HG03432 (cell line): ENCODE data around the gene ZCCHC7.
"Not testable (repeated sequence)": the region's sequence is repeated elsewhere in the genome, so short reads cannot be mapped to it uniquely, and the experiment has no call there.

Source experiments
- ATAC-seq: cut with Tn5 transposase; IDR thresholded peaks from one replicate; pipeline ENCODE4 v1.9.1; 2021; ENCODE audit warnings: mild to moderate bottlenecking, moderate library complexity; ENCODE audit not compliant: unreplicated experiment

Gene ZCCHC7

DNA sequence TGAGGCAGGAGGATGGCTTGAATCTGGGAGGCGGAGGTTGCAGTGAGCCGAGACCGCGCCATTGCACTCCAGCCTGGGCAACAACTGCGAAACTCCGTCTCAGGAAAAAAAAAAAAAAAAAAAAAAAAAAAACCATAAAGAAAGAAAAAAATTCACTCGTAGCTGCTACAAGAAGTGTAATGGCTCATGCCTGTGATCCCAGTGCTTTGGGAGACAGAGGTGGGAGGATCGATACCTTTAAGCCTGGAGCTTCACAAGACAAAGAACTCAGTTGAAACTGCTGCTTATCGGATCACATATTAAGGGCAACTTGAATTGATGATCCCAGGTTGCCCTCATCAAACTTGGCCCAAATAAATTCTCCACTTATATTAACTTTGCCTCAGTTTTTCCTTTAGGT, 1.0 kb upstream of the ZCCHC7 start:
- no peak for ATAC-seq

DNA sequence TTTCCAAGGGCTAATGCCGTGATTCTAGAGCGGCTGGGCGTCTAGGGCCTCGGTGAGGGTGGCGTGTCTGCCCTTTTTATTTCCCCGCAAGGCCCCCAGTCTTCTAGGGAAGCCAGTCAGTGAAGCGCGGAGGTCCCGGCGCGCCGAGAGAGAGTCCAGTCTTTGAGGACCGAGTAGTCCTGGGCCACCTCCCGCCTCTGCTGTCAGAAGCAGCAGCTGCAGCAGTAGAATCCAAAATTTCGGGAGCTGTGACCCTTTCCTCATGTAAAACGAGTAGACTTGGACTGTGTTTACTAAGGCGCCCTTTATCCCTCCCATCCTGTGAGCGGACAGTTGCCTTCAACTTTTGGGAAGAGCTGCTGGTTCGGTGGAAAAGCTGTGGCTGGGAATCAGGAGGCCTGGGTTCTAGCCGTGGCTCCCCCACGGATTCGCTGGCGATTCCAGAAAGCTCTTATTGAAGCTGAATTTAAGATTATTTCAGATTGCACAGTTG, 515 bp downstream of the ZCCHC7 start:
- ATAC-seq: peak; percentile 25

DNA sequence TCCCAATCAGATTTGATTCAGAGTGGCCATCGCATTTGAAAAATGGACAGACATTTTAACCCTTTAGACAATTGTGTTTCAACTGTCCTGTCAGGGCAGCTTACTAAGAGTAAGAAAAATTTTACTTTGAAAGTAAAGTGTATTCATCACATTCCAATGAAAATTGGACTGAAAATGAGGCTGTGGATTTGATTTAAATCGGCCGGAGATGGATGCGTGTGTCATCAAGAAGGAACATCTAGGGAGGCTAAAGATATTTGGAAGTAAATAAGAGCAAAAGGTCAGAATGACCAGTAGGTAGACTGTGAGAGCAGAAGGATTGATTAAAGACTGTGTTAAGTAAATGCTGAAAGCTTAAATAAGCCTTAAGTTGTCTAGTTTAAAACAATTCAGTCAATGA, 1.5 kb downstream of the ZCCHC7 start:
- no peak for ATAC-seq

DNA sequence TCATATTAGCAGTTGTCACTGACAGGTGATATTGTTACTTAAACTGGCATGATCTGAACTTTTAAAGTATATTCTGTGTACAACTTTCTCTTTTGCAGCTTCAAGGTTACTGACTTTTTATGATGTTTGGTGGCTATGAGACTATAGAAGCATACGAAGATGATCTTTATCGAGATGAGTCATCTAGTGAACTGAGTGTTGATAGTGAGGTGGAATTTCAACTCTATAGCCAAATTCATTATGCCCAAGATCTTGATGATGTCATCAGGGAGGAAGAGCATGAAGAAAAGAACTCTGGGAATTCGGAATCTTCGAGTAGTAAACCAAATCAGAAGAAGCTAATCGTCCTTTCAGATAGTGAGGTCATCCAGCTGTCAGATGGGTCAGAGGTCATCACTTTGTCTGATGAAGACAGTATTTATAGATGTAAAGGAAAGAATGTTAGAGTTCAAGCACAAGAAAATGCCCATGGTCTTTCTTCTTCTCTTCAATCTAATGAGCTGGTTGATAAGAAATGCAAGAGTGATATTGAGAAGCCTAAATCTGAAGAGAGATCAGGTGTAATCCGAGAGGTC, 5.9 kb downstream of the ZCCHC7 start:
- no peak for ATAC-seq

DNA sequence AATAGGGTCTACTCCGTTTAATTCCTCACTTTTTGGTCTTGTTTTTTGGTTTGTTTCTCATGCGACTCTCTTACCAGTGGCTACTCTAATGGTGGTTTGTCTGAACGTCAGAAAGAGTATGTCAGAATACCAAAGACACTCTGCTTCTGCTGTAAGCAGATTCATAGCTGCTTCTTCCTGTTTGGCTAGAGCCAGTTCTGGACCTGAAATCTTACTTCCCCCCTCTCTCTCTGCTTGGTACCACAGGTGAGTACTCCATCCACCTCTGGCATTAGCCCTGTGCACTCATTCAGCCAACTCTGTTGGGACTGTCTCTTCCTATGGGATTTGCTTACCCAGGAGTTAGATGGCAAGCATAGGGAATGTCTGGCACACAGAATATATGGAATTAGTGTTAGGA, 6.6 kb downstream of the ZCCHC7 start:
- no peak for ATAC-seq

DNA sequence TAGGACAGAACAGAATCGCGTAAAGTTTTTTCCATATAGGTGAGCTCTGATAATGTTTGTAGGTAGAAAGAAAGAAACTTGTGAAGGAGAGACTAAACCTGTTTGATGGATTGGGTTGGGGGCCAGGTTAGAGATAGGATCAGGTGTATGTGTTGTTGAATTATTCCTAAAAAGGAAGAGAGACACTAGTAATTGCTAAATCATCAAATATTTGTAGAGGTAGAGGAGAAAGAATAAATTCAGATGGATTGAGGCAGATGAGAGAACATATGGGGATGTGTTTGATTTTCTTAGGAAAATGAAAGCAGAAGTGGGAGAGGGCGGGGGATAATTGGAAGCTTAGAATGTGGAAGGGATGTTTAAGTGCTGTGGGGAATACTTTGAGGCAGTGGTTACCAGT, 7.7 kb downstream of the ZCCHC7 start:
- ATAC-seq: no peak

DNA sequence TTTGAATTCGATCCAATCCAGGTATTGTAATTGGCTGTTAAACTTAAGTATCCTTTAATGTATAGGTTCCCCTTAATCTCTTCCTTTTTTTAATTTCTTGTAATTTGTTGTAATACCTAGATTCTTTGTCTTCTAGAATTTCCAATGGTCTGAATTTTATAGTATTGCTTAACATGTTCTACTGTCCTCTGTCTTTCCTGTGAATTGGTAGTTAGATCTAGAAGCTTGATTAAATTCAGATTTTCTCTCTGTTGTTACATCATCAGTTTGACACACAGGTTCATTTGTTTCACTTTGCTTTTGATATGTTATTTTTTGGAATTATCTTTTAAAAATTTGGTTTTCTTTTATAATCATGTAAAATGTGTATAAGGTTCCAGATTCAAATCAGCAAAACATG, 13.8 kb downstream of the ZCCHC7 start:
- no peak for ATAC-seq

DNA sequence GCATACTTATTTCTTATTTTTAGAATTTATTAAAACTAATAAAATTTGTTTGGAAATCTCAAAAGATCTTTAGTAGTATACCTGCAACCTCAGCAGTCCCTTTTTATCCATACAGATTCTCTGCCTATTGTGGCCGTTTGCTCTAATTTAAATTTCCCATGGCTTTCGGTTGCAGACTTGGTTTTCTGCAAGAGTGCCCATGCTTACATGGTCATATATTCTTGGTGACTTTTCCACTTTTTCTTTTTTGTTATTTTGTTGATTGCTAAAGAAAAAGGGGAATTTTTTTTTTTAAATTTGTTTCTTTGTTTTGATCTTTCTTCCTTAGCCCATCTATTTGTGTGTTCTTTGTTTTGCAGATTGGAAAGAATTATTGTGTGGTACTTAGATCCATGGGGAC, 20.6 kb downstream of the ZCCHC7 start:
- ATAC-seq: no peak

DNA sequence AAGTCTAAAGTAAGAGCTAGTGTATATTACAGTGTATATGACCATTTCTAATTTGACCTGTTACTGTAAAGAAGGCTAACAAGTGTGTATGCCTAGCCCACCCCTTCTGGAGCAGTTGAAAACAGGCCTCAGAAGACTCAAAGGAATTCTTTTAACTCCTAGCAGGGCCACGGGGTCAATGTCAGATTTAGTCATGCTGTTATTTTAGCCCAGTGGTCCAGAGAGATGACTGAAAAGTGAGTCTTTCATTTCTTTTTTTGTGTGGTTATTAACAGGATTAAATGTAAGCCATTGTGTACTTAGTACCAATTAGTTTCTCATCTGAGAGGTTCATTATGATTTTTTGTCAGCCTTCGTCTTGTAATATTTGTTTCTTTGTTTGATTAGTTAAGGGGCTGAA, 24.4 kb downstream of the ZCCHC7 start:
- ATAC-seq: peak; percentile 68

DNA sequence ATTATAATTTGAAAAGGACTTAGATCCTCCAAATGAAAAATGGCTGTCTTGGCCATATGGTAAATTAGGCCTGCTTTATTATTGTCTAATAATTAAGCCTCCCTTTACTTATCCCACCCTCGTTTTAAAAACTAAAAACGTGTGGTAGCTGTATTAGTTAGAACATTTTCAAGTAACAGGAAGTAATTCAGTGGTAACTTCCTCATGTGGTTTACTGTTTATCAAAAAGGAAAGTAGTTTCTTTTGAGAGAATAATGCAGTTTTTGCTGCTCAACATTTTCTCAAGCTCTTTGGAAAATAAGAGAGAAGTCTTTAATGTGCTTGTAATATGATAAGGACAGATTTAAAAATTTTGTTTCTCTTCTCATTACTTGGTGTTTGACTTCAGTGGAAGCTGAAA, 26.0 kb downstream of the ZCCHC7 start:
- no peak for ATAC-seq

DNA sequence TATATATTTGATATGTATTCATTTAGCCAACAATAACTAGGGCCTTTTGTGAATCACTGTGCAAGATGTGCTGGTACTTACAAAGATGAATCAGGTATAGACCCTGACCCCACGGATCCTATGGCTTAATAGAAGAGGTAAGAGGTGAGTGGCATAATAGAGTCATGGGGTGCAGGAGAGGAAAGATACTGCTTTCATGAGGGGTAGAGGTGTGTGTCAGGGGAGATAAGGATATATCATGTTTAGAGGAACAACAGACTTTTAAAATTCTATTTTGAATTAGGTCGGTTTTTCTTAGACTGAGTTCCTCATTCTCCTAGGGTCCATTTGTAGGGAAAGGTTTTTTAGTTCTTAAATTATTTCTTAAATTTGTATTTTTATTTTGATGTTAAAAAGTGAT, 27.8 kb downstream of the ZCCHC7 start:
- no peak for ATAC-seq

DNA sequence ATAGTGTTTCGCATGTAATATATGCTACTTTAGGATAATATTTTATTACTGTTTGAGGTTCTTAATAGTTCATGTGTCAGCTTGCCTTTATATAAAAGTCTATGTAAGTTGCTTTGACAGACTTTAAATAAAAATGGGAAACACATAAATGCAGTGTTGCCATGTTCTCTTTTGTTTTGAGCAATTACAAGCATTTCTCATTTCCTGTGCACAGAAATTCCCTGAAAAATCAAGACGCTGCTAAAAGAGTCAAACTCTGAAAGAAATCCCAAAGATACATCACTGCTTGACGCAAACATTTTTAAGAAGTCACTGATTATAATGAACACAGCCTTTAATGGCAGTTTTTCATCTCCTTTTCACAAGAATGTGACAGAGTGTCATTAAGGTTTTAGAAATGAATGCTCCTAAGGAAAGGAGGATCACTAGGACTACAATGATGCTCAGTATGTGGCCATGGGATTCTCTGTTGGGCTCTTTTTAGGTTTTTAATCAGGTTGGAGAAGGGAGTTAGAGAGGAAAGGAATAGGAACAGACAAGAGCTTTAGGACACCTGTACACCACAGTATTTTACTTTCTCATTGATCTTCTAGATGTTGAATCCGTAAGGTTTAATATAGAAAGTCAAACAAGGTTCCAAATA, 29.4 kb downstream of the ZCCHC7 start:
- ATAC-seq: no peak

DNA sequence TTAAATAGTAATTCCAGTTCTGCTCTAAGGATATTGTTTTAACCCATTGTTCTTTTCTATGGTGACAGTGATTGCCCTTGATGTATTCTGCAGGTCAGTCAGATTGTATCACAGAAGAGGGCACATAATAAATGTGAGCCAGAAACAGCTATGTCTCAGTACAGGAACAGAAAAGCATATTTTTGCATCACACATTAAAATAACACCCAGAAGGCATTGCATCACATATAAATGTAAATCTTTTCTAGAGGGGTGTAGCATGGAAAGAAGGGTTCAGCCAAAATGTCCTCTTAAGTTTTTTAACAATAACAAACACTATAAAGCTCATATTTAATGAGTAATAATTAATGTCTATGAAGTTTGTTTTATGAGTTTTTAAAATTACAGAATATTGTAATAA, 30.0 kb downstream of the ZCCHC7 start:
- ATAC-seq: no peak

DNA sequence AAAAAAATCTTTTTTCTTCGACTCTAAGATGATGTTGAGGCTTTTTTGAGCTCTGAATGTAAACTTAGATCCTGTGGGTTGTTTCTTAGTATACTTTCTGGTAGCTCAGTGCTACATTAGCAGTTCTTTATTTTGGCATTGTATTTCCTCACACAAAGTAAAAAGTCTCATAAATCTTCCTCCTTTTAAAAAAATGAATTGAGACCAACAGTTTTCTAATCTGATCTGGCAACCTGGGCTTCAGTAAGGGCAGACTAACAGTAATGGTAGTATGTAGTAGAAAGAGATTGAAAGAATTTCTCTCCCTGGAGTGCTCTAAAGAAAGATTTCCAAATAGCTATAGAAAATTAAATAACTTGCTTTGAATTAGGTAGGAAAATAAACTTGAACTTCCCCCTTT, 31.4 kb downstream of the ZCCHC7 start:
- ATAC-seq: no peak

DNA sequence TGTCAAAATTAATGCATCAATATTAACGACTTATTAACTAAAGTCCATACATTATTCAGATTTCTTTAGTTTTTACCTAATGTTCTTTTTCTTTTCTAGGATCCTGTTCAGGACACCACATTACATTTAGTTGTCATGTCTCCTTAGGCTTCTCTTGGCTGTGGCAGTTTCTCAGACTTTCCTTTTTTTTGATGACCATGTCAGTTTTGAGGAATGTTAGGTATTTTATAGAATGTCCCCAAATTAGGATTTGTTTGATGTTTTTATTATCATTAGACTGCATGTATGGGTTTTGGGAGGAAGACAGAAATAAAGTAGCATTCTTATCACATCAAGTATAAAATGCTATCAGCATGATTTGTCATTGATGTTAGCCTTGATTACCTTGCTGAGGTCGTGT, 32.0 kb downstream of the ZCCHC7 start:
- no peak for ATAC-seq

DNA sequence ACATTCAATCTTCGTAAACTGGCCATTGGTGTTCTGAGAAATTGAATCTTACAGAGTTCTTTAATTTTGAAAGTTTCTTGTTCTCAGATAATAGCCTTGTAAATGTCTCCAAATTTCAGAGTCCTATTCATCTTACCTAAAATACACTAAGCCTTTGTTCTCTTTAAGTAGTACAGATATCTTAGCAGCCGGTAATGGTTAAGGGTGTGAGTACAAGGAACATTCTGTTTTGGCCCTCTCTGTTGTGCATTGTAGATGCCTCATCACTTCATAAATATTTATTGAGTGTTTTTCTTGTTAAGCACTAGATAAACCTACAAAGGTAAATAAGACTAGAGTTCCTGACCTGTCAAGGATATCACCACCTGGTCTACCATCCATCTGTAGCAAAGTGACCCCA, 35.2 kb downstream of the ZCCHC7 start:
- ATAC-seq: no peak

DNA sequence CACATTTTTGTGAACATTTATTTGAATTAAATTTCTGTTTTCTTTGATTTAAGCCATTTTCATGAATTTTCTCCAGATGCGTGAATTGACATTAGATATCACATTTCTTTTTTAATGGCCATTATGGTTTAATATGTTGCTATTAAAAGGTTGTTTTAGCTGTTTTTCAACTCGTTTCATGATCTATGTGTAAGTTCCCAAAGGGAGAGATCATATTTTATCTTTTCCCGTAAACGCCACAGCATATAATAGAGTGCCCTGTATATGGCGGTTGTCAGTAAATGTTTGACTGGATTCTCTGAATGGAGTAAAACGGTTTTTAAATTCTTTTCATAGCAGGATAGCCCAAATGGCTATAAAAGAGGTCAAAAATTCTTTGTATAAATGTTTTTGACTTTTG, 35.8 kb downstream of the ZCCHC7 start:
- no peak for ATAC-seq

DNA sequence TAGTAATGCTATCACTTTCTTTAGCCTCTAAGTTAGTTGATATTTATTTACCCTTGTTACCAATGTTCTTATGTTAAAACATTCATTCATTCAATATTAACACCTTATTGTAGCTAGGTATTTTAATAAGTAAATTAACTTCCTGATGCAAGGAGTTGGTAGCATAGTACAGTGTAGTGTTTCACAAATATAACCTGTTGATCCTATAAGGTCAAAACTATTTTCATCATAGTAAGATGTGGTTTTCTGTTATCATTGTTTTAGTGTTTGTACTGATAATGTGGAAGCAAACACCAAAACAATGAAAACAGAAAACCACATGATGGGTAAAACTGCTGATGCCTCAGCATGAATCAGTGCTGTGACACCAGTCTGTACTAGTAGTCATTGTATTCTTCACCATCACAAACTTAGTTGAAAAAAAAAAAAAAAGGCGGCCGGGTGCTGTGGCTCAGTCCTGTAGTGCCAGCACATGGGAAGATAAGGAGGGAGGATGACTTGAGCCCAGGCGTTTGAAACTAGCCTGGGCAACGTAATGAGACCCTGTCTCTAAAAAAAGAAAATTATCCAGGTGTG, 36.5 kb downstream of the ZCCHC7 start:
- ATAC-seq: no peak

DNA sequence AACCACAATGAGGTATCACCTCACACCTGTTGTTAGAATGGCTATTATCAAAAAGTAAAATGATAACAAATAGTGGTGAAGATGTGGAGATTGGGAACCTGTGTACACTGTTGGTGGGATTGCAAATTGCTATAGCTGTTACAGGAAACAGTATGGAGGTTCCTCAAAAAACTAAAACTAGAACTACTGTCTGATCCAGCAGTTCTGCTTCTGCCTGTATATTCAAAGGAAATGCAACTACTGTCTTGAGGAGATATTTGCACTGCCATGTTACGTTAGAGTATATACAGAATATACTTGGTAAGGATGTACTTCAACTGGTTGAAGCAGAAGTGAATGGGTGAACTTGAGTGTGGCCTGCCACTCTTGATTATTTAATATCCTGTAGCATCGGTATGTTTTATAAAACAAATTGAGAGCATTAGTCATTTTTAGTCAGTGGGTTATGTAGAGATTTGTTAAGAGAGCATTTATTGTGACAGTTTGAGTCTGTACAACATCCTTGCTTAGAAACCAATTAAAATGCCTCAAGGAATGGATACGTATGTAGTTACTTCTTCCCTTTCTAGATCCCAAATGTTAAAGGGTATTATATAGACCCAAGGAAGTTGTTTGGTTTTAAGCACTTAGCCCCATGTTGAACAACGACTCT, 37.5 kb downstream of the ZCCHC7 start:
- ATAC-seq: no peak

DNA sequence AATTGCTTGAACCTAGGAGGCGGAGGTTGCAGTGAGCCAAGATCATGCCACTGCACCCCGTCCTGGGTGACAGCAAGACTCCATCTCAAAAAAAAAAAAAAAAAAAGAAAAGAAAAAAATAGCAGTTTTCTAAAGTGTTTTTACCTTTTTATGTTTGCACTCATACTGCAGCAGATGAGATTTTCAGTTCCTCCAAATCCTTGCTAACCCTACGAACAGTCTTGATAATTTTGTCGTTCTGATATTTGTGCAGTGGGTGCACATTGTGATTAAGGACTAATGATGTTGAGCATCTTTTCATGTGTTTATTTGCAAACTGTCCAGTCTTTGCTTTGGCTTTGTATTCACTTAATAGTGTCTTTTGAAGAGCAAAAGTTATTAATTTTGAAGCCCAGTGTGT, 42.9 kb downstream of the ZCCHC7 start:
- ATAC-seq: no peak

DNA sequence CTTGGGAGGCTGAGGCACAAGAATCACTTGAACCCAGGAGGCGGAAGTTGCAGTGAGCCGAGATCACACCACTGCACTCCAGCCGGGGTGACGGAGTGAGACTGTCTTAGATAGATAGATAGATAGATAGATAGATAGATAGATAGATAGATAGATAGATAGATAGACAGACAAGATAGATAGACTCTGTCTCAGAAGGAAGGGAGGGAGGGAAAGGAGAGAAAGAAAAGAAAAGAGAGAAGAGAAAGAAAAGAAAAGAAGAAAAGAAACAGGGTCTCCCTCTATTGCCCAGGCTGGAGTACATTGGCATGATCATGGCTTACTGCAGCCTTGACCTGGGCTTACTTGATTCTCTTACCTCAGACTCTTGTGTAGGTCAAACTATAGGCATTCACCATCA, 44.0 kb downstream of the ZCCHC7 start:
- not testable (repeated sequence) for ATAC-seq

DNA sequence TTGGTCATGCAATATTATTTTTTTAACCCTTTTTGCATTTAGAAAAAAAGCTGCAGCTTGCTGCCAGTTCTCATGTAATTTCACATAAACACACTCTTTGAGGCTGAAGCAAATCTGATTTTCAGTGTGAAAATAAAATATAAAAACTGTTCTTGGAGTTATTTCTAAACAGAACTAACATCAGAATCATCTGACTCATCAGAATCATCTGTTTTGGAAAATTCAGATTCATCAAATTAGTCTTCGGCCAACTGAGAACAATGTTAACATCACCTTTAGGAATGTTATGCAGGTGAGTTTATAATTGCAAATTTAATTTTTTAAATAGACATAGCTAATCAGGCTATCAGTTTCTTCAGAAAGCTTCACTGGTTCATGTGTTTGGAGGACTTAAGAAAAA, 45.3 kb downstream of the ZCCHC7 start:
- ATAC-seq: no peak
